Activated naive CD8-positive, alpha-beta T cell treated with anti-CD3 and anti-CD28 coated beads, Interleukin-2, amount 10 ng/mL, durations not matched to agents 7 days and 5 days (primary cell): ENCODE data around the gene NRBF2. TPM values are rescaled to one million over a fixed set of nuclear protein-coding genes. Genes with fewer than 3 reads are reported as not detected.

Experiments used
- ATAC-seq: fragments of 150-1000 bp; cut with Tn5 transposase; one replicate; pipeline ENCODE4 v1.10.0; 2021; ENCODE audit warnings: low read depth, moderate library complexity
- POLR2A ChIA-PET: fragments of 350-600 bp; sonication (Branson Sonifier 250); formaldehyde crosslinking; loops from one replicate; lab custom pipeline; 2021; ENCODE audit warnings: antibody characterized with exemption; lab: Charles Lee
- DNase-seq: peaks from one replicate; pipeline ENCODE4 v3.0.0; 2021
- H3K27ac Mint-ChIP-seq: one replicate; pipeline ENCODE4 v1.8.0; 2022; ENCODE audit warnings: mild to moderate bottlenecking, mixed read lengths
- H3K27me3 Mint-ChIP-seq: one replicate; pipeline ENCODE4 v1.8.0; 2022; ENCODE audit warnings: mild to moderate bottlenecking, moderate library complexity, mixed read lengths
- H3K36me3 Mint-ChIP-seq: one replicate; pipeline ENCODE4 v1.8.0; 2021; ENCODE audit warnings: mild to moderate bottlenecking, mixed read lengths
- H3K4me1 Mint-ChIP-seq: one replicate; pipeline ENCODE4 v1.8.0; 2021; ENCODE audit warnings: mixed read lengths
- H3K4me3 Mint-ChIP-seq: one replicate; pipeline ENCODE4 v1.8.0; 2022; ENCODE audit warnings: mild to moderate bottlenecking, moderate library complexity, mixed read lengths
- H3K9me3 Mint-ChIP-seq: one replicate; pipeline ENCODE4 v1.8.0; 2021; ENCODE audit warnings: mixed read lengths
- total RNA-seq, 2 experiments: library from RNA; stranded (reverse); gene quantifications; one replicate each; pipeline ENCODE4 v1.2.3, GENCODE V29; 2021

Gene NRBF2
- total RNA-seq, 2 experiments from 2014 or later: 24.1 to 24.7 TPM

DNA sequence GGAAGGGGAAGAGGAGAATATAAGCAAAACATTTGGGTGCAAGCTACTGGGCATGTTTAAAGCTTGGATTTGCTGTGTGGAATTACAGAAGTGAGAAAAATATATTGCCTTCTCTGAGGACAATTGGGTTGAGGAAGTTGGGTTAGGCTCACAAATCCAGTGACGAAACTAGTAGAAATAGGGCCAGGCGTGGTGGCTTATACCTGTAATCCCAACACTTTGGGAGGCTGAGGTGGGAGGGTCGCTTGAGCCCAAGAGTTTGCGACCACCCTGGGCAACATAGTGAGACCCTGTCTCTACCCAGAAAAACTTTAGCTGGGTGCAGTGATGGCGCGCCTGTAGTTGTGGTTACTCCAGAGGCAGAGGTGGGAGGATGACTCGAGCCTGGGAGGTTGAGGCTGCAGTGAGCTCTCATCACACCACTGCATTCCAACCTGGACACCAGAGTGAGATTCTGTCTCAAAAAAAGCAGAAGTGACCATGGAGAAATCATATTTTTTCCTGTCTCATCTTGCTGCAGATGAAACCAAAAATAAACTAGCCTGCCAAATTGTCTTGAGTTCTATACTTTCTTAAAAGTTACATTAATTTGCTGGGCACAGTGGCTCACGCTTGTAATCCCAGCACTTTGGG is 22.4 kb downstream of the NRBF2 start:
- Mint-ChIP-seq H3K4me1 (peaks cover 10% of the 10 kb centered on the region), H3K4me3 (no peak overlapping the region), H3K9me3 (no peaks in the 10 kb centered on the region), H3K36me3 (peaks cover 9% of the 10 kb centered on the region), H3K27me3 (no peaks in the 10 kb centered on the region), H3K27ac (no peak overlapping the region)
- POLR2A ChIA-PET: no interaction called here
- ATAC-seq: no peak
- no peak for DNase-seq

DNA sequence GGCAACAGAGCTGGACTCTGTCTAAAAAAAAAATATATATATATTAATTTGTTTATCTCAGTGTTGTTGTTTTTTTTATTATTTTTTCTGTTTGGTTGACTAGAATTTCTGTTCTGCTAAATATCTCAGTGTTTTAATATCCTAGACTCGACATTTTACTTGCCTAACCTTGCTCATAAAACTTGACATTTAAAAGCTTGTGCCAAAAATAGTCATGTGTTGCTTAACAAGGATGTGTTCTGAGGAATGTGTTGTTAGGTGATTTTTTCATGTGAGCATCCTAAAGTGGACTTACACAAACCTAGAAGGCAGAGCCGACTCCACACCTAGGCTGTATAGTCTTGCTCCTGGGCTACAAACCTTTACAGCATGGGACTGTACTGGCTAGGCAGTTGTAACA is 23.1 kb downstream of the NRBF2 start:
- POLR2A ChIA-PET: interaction anchor here (0.7 kb wide), 1 partner anchor 18 kb away, joined by 4 read pairs; no protein-coding TSS in a partner anchor
- Mint-ChIP-seq H3K4me1 (peaks cover 10% of the 10 kb centered on the region), H3K4me3 (no peak overlapping the region), H3K36me3 (peaks cover 9% of the 10 kb centered on the region), H3K27ac (no peak overlapping the region), H3K27me3 (no peaks in the 10 kb centered on the region), H3K9me3 (no peaks in the 10 kb centered on the region)
- ATAC-seq: no peak
- no peak for DNase-seq

DNA sequence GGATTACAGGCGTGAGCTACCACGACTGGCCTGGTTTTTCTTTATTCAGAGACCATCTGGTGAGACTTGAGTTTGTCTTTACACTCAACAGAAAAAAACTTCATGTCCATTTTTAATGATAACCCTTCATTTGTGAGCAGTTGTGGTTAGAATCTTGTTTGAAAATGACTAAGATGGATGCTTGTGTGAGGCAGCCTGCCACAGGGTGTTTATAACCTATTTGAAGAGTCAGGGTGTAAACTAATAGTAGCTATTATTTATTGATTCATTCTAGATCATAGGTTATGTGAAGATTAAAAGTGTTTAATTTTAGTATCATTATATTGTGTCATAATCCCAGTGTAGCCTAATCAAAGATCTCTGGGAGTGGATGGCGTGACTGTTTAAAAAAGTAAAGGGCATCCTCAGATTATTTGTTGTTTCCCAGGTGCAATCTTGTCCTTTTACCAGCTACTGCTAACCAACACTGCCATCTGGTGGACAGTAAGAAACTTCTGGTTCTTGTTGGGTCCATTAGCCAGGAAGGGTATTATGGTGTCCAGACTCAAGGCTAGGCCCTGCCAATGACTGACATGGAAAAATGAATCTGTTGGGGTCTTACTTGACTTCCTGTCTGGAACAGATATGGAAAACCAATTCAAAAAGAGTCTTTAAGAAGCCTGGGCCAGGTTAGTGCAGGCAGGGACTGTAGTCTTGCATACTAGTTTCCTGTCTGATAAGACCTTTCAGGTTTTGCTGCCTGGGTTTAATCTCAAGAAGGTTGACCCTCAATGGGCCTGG is 24.9 kb downstream of the NRBF2 start:
- H3K9me3 Mint-ChIP-seq: no peaks in the 10 kb centered on the region
- no peaks in the 10 kb centered on the region for H3K27me3 Mint-ChIP-seq
- ATAC-seq (peak; percentile 67), DNase-seq (no peak)
- POLR2A ChIA-PET: interaction anchor here (1.4 to 1.7 kb wide), 3 partner anchors 24 to 339 kb away, joined by 3 to 8 read pairs (median 4); partner anchors contain the start of gene NRBF2
- no peak overlapping the region for H3K4me3 Mint-ChIP-seq
- H3K27ac Mint-ChIP-seq: no peak overlapping the region
- peaks cover 15% of the 10 kb centered on the region for H3K4me1 Mint-ChIP-seq
- H3K36me3 Mint-ChIP-seq: peaks cover 8% of the 10 kb centered on the region

DNA sequence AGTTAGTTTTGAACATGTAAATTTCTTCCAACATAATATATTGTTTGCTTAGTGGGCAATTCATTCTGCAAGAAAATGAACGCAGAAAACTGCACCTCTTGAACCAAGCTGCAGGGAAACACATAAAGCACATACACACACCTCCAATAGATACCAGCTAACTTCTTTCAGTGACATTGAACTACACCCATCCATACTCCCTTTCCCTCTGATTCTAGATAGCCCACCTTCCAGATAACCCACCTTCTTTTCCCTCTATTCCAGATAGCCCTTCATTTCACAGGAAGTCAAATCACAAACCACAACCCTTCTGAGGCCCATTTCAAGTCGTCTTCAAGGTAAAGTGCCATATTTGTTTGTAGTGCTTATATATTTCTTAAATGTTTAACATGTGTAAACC is 28.5 kb downstream of the NRBF2 start:
- no peak overlapping the region for H3K4me3 Mint-ChIP-seq
- peak overlapping the region; percentile 56 for H3K27ac Mint-ChIP-seq
- H3K9me3 Mint-ChIP-seq: no peaks in the 10 kb centered on the region
- no peak for ATAC-seq
- POLR2A ChIA-PET: interaction anchor here (0.6 to 1.0 kb wide), 2 partner anchors 26 to 387 kb away, joined by 3 read pairs; no protein-coding TSS in a partner anchor
- peaks cover 5% of the 10 kb centered on the region for H3K36me3 Mint-ChIP-seq
- H3K4me1 Mint-ChIP-seq: peaks cover 13% of the 10 kb centered on the region
- DNase-seq: no peak
- no peaks in the 10 kb centered on the region for H3K27me3 Mint-ChIP-seq

DNA sequence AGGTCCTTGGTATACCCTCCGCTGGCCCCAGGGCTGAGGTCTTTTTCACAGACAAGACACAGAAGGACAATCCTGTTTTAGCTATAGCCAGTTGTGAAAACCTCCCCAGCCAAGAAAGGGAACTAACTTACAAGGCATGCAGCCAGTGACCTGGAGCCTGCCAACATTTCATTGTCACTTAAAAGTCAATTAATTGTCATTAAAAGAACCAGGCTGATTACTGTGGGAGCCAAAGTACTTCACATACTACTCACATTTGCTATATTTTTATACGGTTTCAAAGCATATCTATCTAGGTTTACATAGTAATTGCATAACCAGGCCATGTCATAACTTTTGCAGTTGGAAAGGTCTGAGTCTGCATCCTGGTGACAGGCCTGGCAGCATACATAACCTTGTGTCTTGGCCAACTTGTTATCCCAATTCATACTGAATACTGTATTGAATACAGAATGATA is 31.1 kb downstream of the NRBF2 start:
- no peak overlapping the region for H3K27ac Mint-ChIP-seq
- H3K4me1 Mint-ChIP-seq: peaks cover 12% of the 10 kb centered on the region
- no peak overlapping the region for H3K4me3 Mint-ChIP-seq
- H3K36me3 Mint-ChIP-seq: peaks cover 14% of the 10 kb centered on the region
- DNase-seq (no peak), ATAC-seq (no peak)
- no peaks in the 10 kb centered on the region for H3K27me3 Mint-ChIP-seq
- no peaks in the 10 kb centered on the region for H3K9me3 Mint-ChIP-seq
- POLR2A ChIA-PET: interaction anchor here (0.6 kb wide), 1 partner anchor 21 kb away, joined by 4 read pairs; no protein-coding TSS in a partner anchor

DNA sequence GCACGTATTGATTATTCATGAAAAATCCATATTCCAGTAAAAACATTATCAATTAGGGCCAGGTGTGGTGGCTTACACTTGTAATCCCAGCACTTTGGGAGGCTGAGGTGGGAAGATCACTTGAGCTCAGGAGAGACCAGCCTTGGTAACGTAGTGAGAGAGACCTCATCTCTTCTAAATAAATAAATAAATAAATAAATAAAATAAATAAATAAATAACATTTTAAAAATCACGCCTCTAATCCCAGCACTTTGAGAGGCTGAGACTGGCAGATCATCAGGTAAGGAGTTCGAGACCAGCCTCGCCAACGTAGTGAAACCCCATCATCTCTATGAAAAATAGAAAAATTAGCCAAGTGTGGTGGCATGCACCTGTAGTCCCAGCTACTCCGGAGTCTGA is 32.1 kb downstream of the NRBF2 start:
- ATAC-seq (no peak), DNase-seq (no peak)
- H3K9me3 Mint-ChIP-seq: no peaks in the 10 kb centered on the region
- H3K4me1 Mint-ChIP-seq: peaks cover 19% of the 10 kb centered on the region
- H3K4me3 Mint-ChIP-seq: no peak overlapping the region
- H3K27me3 Mint-ChIP-seq: no peaks in the 10 kb centered on the region
- no peak overlapping the region for H3K27ac Mint-ChIP-seq
- H3K36me3 Mint-ChIP-seq: peaks cover 22% of the 10 kb centered on the region
- POLR2A ChIA-PET: interaction anchor here (0.9 to 1.1 kb wide), 2 partner anchors 355 to 466 kb away, joined by 3 read pairs; partner anchors contain the start of gene REEP3

DNA sequence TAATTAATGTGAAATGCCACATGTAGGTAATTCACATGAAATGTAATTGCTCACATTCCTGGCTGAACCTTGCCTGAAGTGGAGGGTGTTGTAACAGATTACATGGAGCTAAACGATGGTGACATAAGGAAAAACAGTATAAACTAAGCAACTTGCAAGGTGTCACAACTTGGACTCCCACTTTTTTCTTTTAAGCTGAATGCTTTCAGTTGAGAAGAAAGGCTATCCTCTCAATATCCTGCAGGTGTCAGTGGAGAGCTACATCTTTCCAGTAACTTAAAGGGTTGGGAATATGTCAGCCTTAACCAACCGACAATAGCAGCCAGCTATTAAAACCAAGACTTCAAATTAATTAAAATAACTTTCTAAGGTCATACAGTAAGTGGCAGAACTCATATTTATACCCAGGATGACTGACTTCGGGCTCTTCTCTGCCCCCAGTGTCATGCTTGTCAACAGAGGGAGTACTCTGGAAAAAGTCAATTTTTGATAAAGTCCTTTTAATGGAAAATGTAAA is 33.7 kb downstream of the NRBF2 start:
- H3K36me3 Mint-ChIP-seq: peaks cover 27% of the 10 kb centered on the region
- no peak overlapping the region for H3K4me3 Mint-ChIP-seq
- no peak overlapping the region for H3K27ac Mint-ChIP-seq
- DNase-seq (no peak), ATAC-seq (no peak)
- H3K27me3 Mint-ChIP-seq: no peaks in the 10 kb centered on the region
- no peaks in the 10 kb centered on the region for H3K9me3 Mint-ChIP-seq
- POLR2A ChIA-PET: interaction anchor here (0.6 to 1.3 kb wide), 6 partner anchors 33 to 553 kb away, joined by 3 to 5 read pairs (median 3); partner anchors contain the start of genes JMJD1C and NRBF2
- peaks cover 28% of the 10 kb centered on the region for H3K4me1 Mint-ChIP-seq

DNA sequence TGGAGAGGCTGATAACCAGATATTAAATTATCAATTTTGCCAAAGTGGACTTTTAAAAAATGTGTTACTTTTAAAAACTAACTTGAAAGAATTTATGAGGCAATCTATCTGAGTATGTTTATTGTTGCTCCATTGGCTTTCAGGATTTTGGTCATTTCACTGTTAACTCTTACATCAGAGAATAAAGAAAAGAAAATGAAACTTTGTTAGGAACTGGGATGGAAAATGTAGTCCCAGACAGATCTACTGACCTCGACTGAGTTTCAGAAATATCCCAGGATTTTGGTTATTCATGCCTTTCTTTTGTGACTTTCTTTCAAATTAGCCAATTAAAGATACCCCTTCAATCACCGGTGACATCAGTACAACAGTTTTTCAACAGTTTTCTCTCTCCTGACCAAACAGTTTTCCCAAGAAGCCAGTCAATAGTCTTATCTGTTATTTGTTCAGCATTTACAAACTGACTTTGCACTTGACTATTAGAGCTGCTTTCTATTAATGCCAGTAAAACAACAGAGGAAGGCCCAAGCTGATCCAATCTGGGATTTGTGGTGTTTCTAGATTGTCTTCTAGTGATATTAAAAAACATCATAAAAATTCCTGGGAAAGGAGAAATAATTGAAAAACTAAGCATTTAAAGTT is 35.8 kb downstream of the NRBF2 start:
- H3K4me1 Mint-ChIP-seq: peaks cover 45% of the 10 kb centered on the region

DNA sequence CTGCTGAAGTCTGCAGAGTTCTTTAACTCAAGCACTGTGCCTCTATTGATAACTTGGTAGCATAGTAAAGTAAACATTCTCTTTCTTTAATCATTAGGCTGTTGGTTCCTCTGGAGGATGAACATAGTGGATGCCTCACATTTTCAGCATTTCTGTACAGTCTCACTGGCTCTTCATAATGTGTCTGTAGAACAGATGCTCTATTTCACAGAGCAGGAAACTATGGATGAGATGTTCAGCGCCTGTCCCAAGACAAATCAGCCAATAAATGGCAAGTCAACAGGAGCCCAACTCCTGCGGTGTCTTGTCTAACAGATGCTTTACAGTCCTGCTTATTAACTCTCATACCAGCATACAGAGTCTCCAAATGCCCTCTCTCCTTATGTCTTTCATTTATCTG is 36.5 kb downstream of the NRBF2 start:
- no peak overlapping the region for H3K4me3 Mint-ChIP-seq
- H3K9me3 Mint-ChIP-seq: no peaks in the 10 kb centered on the region
- H3K27ac Mint-ChIP-seq: no peak overlapping the region
- peaks cover 47% of the 10 kb centered on the region for H3K36me3 Mint-ChIP-seq
- POLR2A ChIA-PET: interaction anchor here (0.7 kb wide), 1 partner anchor 99 kb away, joined by 3 read pairs; no protein-coding TSS in a partner anchor
- H3K27me3 Mint-ChIP-seq: no peaks in the 10 kb centered on the region
- H3K4me1 Mint-ChIP-seq: peaks cover 51% of the 10 kb centered on the region
- DNase-seq: no peak
- ATAC-seq: no peak

More for the DNA sequence above, 35.8 kb downstream of the NRBF2 start:
- no peaks in the 10 kb centered on the region for H3K9me3 Mint-ChIP-seq
- H3K36me3 Mint-ChIP-seq: peaks cover 41% of the 10 kb centered on the region
- no peak for DNase-seq
- H3K27me3 Mint-ChIP-seq: no peaks in the 10 kb centered on the region
- POLR2A ChIA-PET: interaction anchor here (0.6 to 1.4 kb wide), 2 partner anchors 66 to 459 kb away, joined by 3 read pairs; no protein-coding TSS in a partner anchor
- H3K27ac Mint-ChIP-seq: peak overlapping the region; percentile 31
- ATAC-seq: no peak
- no peak overlapping the region for H3K4me3 Mint-ChIP-seq

DNA sequence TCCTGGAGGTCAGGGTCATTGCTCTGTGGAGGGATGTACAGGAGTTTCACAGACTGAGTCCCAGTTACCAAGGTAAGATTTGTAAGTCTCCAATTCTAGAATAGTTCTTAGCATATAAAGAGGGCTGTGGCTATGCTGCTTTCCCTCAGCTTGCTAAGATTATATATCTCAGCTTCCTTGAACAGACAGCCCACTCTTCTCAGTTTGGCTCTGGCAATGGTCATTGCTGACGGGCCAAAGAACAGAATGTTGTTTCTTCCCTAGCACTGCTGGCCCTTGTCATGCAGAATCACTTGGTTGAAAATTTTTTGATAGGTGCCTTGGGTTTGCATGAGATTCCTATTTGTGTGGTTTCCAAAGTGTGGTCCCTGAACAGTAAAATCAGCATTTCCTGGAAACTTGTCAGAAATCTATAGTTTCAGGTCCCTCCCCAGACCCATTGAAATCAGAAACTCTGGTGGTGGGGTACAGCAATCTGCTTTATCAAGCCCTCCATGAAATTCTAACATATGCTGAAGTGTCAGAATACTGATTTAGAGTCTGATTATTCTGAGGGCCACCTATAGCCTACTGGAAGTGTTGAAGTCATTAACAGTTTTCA is 38.2 kb downstream of the NRBF2 start:
- Mint-ChIP-seq H3K4me3 (peak overlapping the region; percentile 31), H3K27ac (peak overlapping the region; percentile 85), H3K27me3 (no peaks in the 10 kb centered on the region), H3K9me3 (no peaks in the 10 kb centered on the region), H3K36me3 (peaks cover 49% of the 10 kb centered on the region), H3K4me1 (peaks cover 53% of the 10 kb centered on the region)
- DNase-seq (no peak), ATAC-seq (peak; percentile 6)
- POLR2A ChIA-PET: interaction anchor here (1.0 to 2.1 kb wide), 3 partner anchors 98 to 460 kb away, joined by 3 to 6 read pairs (median 5); no protein-coding TSS in a partner anchor

DNA sequence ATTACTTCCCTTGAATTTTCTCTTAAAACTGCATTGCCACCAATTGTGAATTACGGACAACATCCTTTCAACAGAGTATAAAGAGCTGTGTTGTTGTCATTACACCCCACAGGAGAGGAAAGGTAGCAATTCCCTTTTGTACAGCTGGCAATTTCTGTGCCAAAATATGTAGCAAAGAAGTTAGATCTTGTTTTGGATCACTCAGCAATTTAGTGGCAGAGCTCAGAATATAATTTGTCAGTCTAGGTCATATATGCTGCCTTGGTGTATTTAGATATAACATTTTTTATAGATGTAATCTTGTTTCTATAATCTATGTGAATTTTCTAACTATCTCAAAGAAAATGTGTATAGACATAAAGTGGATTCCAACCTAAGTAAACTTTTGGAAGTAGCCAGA is 38.8 kb downstream of the NRBF2 start:
- POLR2A ChIA-PET: interaction anchor here (1.8 to 2.1 kb wide), 2 partner anchors 97 to 459 kb away, joined by 5 to 6 read pairs; no protein-coding TSS in a partner anchor
- Mint-ChIP-seq H3K27ac (peak overlapping the region; percentile 85), H3K27me3 (no peaks in the 10 kb centered on the region), H3K36me3 (peaks cover 53% of the 10 kb centered on the region), H3K4me3 (peak overlapping the region; percentile 31), H3K4me1 (peaks cover 55% of the 10 kb centered on the region), H3K9me3 (no peaks in the 10 kb centered on the region)
- DNase-seq (no peak), ATAC-seq (no peak)

DNA sequence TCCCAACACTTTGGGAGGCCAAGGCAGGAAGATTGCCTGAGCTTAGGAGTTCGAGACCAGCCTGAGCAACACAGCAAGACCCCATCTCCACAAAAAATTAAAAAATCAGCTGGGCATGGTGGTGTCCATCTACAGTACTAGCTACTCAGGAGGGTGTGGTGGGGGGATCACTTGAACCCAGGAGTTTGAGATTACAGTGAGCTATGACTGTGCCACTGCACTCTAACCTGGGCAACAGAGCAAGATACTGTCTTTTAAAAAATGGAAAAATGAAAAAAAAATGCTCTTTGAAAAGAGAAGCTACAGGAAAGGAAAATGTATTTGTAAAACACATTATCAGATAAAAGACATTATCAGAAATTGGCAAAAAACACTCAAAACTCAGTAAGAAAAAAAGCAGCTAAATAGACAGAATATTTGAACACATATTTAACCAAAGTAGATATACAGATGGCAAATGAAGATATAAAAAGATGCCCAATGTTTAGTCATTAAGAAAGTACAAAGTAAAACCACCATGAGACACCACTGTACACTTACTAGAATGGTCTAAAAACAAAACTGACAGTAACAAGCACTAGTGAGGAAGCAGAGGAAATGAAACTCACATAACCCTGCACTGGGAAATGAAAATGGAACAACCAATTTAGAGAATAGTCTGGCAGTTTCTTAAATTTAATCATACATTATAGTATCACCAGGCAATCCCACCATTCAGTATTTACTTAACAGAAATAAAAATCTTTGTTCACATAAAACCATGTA is 40.5 kb downstream of the NRBF2 start:
- DNase-seq (no peak), ATAC-seq (peak; percentile 98)
- H3K4me3 Mint-ChIP-seq: peak overlapping the region; percentile 68
- POLR2A ChIA-PET: interaction anchor here (0.6 to 2.2 kb wide), 8 partner anchors 17 to 457 kb away, joined by 3 to 11 read pairs (median 4); partner anchors contain the start of genes NRBF2 and REEP3
- no peaks in the 10 kb centered on the region for H3K27me3 Mint-ChIP-seq
- peak overlapping the region; percentile 94 for H3K27ac Mint-ChIP-seq
- peaks cover 54% of the 10 kb centered on the region for H3K4me1 Mint-ChIP-seq
- no peaks in the 10 kb centered on the region for H3K9me3 Mint-ChIP-seq
- H3K36me3 Mint-ChIP-seq: peaks cover 60% of the 10 kb centered on the region
